ENCODE data around the gene GFI1B. TPM values are rescaled to one million over a fixed set of nuclear protein-coding genes. Genes with fewer than 3 reads are reported as not detected.

The GFI1B gene
- total RNA-seq, 1 experiment from 2014 or later, result not detected

DNA sequence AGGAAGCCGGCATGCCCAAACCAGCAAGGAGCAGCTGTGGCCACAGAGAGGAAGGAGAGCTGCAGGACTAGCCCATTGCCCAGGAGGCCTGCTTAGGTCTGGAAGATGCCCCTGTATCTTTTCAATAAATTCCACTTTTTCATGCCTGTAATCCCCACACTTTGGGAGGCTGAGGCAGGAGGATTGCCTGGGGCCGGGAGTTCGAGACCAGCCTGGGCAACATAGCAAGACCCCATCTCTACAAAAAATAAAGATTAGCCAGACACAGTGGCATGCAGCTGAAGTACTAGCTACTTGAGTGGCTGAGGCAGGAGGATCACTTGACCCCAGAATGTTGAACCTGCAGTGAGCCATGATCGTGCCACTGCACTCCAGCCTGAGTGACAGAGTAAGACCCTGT is 28.8 kb upstream of the GFI1B start:
- no peaks in the 10 kb centered on the region for H3K36me3 ChIP-seq (ENCODE audit: low read depth)
- BruUV-seq (replicated peaks), result no TSS peak
- no peaks in the 10 kb centered on the region for H3K9me2 ChIP-seq (ENCODE audit: insufficient read depth)
- no peak overlapping the region for H2AFZ ChIP-seq
- no peak overlapping the region for H3K27ac ChIP-seq
- intact Hi-C loops (cut with micrococcal nuclease; ENCODE audit: unreplicated experiment), result no loop called here
- H3K27me3 ChIP-seq (ENCODE audit: insufficient read depth, low read depth), result no peaks in the 10 kb centered on the region
- H3K4me3 ChIP-seq, result no peak overlapping the region
- CTCF ChIA-PET, result no interaction called here
- peaks cover 14% of the 10 kb centered on the region for H3K4me1 ChIP-seq (replicated peaks; ENCODE audit: insufficient read depth)
- no peak for DNase-seq
- H4K20me1 ChIP-seq (ENCODE audit: insufficient read depth), result no peaks in the 10 kb centered on the region
- POLR2A ChIA-PET (ENCODE audit: unreplicated experiment), result no interaction called here
- no peaks in the 10 kb centered on the region for H3K79me2 ChIP-seq (ENCODE audit: low read depth)
- TF ChIP-seq, protein P1, sequence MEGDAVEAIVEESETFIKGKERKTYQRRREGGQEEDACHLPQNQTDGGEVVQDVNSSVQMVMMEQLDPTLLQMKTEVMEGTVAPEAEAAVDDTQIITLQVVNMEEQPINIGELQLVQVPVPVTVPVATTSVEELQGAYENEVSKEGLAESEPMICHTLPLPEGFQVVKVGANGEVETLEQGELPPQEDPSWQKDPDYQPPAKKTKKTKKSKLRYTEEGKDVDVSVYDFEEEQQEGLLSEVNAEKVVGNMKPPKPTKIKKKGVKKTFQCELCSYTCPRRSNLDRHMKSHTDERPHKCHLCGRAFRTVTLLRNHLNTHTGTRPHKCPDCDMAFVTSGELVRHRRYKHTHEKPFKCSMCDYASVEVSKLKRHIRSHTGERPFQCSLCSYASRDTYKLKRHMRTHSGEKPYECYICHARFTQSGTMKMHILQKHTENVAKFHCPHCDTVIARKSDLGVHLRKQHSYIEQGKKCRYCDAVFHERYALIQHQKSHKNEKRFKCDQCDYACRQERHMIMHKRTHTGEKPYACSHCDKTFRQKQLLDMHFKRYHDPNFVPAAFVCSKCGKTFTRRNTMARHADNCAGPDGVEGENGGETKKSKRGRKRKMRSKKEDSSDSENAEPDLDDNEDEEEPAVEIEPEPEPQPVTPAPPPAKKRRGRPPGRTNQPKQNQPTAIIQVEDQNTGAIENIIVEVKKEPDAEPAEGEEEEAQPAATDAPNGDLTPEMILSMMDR (conservative IDR thresholded peaks at IDR 0.05), result no peak
- no peak for TF ChIP-seq EZH2 (IDR thresholded peaks at IDR 0.05; ENCODE audit: low read depth)
- no peak overlapping the region for H3K4me2 ChIP-seq
- no peaks in the 10 kb centered on the region for H3K9me3 ChIP-seq (ENCODE audit: insufficient read depth, low read depth)
- peaks cover 7% of the 10 kb centered on the region; the same call in 1 of the 2 replicates for H3F3A ChIP-seq (ENCODE audit: insufficient read depth, low read depth)

- CTCF ChIA-PET, result no interaction called here
Measured at GRCh38 chr9:132955123-132955522, 23.4 kb upstream of the GFI1B start.

GRCh38 chr9:132955768-132956167 is 22.7 kb upstream of the GFI1B start:
- Histone ChIP-seq H2AFZ (no peak overlapping the region), H3K4me3 (no peak overlapping the region), H3K4me2 (no peak overlapping the region), H3F3A (ENCODE audit: insufficient read depth, low read depth) (no peaks in the 10 kb centered on the region), H3K27ac (no peak overlapping the region), H3K27me3 (ENCODE audit: insufficient read depth, low read depth) (no peaks in the 10 kb centered on the region), H3K36me3 (ENCODE audit: low read depth) (no peaks in the 10 kb centered on the region), H4K20me1 (ENCODE audit: insufficient read depth) (no peaks in the 10 kb centered on the region), H3K79me2 (ENCODE audit: low read depth) (no peaks in the 10 kb centered on the region), H3K9me3 (ENCODE audit: insufficient read depth, low read depth) (peaks cover 6% of the 10 kb centered on the region; the same call in 1 of the 2 replicates), H3K4me1 (replicated peaks; ENCODE audit: insufficient read depth) (no peaks in the 10 kb centered on the region), H3K9me2 (ENCODE audit: insufficient read depth) (no peaks in the 10 kb centered on the region)
- POLR2A ChIA-PET (ENCODE audit: unreplicated experiment), result no interaction called here
- no TSS peak for BruUV-seq (replicated peaks)
- no peak for DNase-seq
- TF ChIP-seq, protein P1 (conservative IDR thresholded peaks at IDR 0.05), result no peak
- TF ChIP-seq EZH2 (IDR thresholded peaks at IDR 0.05; ENCODE audit: low read depth), result no peak
- CTCF ChIA-PET, result no interaction called here
- intact Hi-C loops (cut with micrococcal nuclease; ENCODE audit: unreplicated experiment), result no loop called here

More at GRCh38 chr9:132955123-132955522, 23.4 kb upstream of the GFI1B start:
- POLR2A ChIA-PET (ENCODE audit: unreplicated experiment), result no interaction called here
- no peaks in the 10 kb centered on the region for H3K36me3 ChIP-seq (ENCODE audit: low read depth)
- H3K79me2 ChIP-seq (ENCODE audit: low read depth), result no peaks in the 10 kb centered on the region
- H3K4me2 ChIP-seq, result no peak overlapping the region
- H3K9me3 ChIP-seq (ENCODE audit: insufficient read depth, low read depth), result peaks cover 6% of the 10 kb centered on the region; the same call in 1 of the 2 replicates
- no peaks in the 10 kb centered on the region for H3K9me2 ChIP-seq (ENCODE audit: insufficient read depth)
- no TSS peak for BruUV-seq (replicated peaks)
- intact Hi-C loops (cut with micrococcal nuclease; ENCODE audit: unreplicated experiment), result no loop called here
- no peak for DNase-seq
- no peak overlapping the region for H2AFZ ChIP-seq
- no peak overlapping the region for H3K27ac ChIP-seq
- no peak overlapping the region for H3K4me3 ChIP-seq
- H4K20me1 ChIP-seq (ENCODE audit: insufficient read depth), result no peaks in the 10 kb centered on the region
- TF ChIP-seq, protein P1 (conservative IDR thresholded peaks at IDR 0.05), result no peak
- no peak for TF ChIP-seq EZH2 (IDR thresholded peaks at IDR 0.05; ENCODE audit: low read depth)
- no peaks in the 10 kb centered on the region for H3K4me1 ChIP-seq (replicated peaks; ENCODE audit: insufficient read depth)
- no peaks in the 10 kb centered on the region for H3F3A ChIP-seq (ENCODE audit: insufficient read depth, low read depth)
- H3K27me3 ChIP-seq (ENCODE audit: insufficient read depth, low read depth), result no peaks in the 10 kb centered on the region

Data from PC-9 (cell line).